Endothelial cell (in vitro differentiated cells): ENCODE measurements around the gene SLC6A12. TPM values are rescaled to one million over a fixed set of nuclear protein-coding genes. Genes with fewer than 3 reads are reported as not detected.

Source experiments
- DNase-seq: peaks from one replicate; pipeline ENCODE4 v3.0.0; 2021; ENCODE audit warnings: low spot score
- H3K27ac Mint-ChIP-seq: one replicate; pipeline ENCODE4 v1.8.0; 2021; ENCODE audit warnings: mixed read lengths, inconsistent platforms; ENCODE audit not compliant: unreplicated experiment
- H3K27me3 Mint-ChIP-seq: one replicate; pipeline ENCODE4 v1.8.0; 2021; ENCODE audit warnings: mild to moderate bottlenecking, moderate library complexity, mixed read lengths, inconsistent platforms; ENCODE audit not compliant: unreplicated experiment
- H3K36me3 Mint-ChIP-seq: one replicate; pipeline ENCODE4 v1.8.0; 2021; ENCODE audit warnings: mild to moderate bottlenecking, low read depth, mixed read lengths, inconsistent platforms; ENCODE audit not compliant: unreplicated experiment
- H3K4me1 Mint-ChIP-seq: one replicate; pipeline ENCODE4 v1.8.0; 2021; ENCODE audit warnings: mild to moderate bottlenecking, mixed read lengths, inconsistent platforms; ENCODE audit not compliant: unreplicated experiment
- H3K4me3 Mint-ChIP-seq: one replicate; pipeline ENCODE4 v1.8.0; 2021; ENCODE audit warnings: mild to moderate bottlenecking, mixed read lengths, inconsistent platforms; ENCODE audit not compliant: unreplicated experiment
- H3K9me3 Mint-ChIP-seq: one replicate; pipeline ENCODE4 v1.8.0; 2021; ENCODE audit warnings: mixed read lengths, inconsistent platforms; ENCODE audit not compliant: unreplicated experiment
- total RNA-seq: library from RNA; stranded (reverse); fragmentation: NEBNext Ultra II Directional; extraction: Animal tissue kit (Norgen Biotek cat#: 25700); gene quantifications from one replicate; pipeline ENCODE4 v1.2.1, GENCODE V29; 2021; ENCODE audit not compliant: unreplicated experiment
- TF ChIP-seq, protein P1 (sequence below): fragments of 200-600 bp; sonication (generic); IDR thresholded peaks from one replicate; pipeline ENCODE4 v1.5.0; 2021; ENCODE audit warnings: antibody characterized with exemption; ENCODE audit not compliant: unreplicated experiment

SLC6A12 gene
- total RNA-seq, 1 donor from 2014 or later, result 0.26 TPM

DNA sequence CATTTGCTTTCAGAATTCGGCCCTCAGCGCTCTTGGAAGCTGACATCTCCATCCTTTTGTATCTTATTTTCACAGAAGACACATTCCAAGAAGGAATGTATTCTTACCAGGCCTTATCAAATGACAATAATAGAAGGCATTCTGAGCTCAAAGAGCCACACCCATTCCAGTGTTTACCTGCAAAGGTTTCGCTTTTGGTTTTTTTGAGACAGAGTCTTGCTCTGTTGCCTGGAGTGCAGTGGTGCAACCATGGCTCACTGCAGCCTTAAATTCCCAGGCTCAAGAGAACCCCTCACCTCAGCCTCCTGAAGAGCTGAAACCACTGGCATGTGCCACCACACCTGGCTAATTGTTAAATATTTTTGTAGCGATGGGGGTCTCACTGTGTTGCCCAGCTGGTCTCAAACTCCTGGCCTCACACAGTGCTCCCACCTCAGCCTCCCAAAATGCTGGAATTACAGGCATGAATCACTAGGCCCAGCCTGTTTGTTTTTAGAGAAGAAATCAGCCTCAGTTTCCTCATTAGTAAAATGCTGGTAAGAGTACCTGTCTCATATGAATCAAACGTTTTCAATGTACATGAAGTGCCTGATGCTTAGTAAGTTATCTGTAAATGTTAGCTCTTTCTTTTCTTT lies 69.2 kb downstream of the SLC6A12 start:
- Mint-ChIP-seq H3K27ac (no peak overlapping the region), H3K27me3 (peaks cover 5% of the 10 kb centered on the region), H3K36me3 (no peaks in the 10 kb centered on the region), H3K4me3 (no peak overlapping the region), H3K9me3 (no peaks in the 10 kb centered on the region), H3K4me1 (peaks cover 29% of the 10 kb centered on the region)
- DNase-seq, result no peak
- TF ChIP-seq, protein P1, sequence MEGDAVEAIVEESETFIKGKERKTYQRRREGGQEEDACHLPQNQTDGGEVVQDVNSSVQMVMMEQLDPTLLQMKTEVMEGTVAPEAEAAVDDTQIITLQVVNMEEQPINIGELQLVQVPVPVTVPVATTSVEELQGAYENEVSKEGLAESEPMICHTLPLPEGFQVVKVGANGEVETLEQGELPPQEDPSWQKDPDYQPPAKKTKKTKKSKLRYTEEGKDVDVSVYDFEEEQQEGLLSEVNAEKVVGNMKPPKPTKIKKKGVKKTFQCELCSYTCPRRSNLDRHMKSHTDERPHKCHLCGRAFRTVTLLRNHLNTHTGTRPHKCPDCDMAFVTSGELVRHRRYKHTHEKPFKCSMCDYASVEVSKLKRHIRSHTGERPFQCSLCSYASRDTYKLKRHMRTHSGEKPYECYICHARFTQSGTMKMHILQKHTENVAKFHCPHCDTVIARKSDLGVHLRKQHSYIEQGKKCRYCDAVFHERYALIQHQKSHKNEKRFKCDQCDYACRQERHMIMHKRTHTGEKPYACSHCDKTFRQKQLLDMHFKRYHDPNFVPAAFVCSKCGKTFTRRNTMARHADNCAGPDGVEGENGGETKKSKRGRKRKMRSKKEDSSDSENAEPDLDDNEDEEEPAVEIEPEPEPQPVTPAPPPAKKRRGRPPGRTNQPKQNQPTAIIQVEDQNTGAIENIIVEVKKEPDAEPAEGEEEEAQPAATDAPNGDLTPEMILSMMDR, result no peak

DNA sequence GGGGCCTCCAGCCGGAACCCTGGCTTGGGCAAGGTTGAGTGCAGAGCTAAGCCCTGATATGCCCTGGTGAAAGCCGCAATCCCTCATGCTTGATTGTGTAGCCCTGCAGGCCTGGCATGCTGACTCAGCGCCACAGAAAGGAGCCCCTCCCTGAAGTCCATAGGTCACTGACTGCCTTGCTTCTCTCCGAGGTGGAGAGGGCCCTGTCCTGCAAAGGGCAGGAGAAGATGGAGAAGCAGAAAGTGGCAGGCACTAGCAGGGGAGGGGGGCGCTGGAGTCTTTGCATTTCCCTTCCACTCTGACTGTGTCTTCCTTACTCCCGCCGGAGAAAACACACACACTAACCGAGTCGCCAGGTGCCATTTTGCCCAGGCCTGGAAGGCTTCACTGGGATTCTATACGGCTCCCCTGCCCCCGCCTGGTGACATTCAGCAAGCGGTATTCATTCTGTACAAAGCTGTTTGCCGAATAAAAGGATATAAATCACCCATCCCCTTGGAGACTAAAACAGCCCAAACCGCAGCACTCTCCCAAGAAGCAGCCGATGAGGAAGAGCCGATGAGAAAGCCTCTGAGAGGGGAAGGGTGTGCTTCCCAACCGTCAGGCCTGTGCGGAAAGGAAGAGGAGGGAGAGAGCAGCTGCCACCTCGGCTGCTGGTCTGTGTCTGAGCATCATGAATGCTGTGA lies 69.8 kb downstream of the SLC6A12 start:
- Mint-ChIP-seq H3K9me3 (no peaks in the 10 kb centered on the region), H3K36me3 (no peaks in the 10 kb centered on the region), H3K4me3 (no peak overlapping the region), H3K27ac (no peak overlapping the region), H3K4me1 (peaks cover 35% of the 10 kb centered on the region), H3K27me3 (peaks cover 1% of the 10 kb centered on the region)
- TF ChIP-seq, protein P1, result no peak
- DNase-seq, result no peak

DNA sequence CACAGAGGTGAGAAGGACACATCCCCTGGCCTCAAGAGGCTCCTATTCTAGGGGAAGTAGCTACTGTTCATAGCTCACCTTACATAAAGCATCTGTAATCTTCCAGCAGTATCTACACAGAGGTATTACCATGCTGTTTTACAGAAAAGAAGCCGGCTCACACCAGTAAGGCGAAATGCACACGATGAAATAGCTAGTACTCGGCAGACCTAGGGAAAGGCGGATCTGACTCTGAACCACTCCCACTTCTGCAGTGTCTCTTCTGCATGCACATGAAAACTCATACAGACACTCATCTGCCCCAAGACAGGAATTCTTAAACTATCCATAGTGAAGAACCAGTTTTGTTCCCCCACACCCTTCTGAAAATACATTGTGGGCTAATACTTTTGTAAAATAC lies 73.8 kb downstream of the SLC6A12 start:
- peaks cover 4% of the 10 kb centered on the region for H3K27me3 Mint-ChIP-seq
- H3K4me1 Mint-ChIP-seq, result peaks cover 40% of the 10 kb centered on the region
- no peak overlapping the region for H3K27ac Mint-ChIP-seq
- peaks cover 3% of the 10 kb centered on the region for H3K36me3 Mint-ChIP-seq
- DNase-seq, result no peak
- H3K9me3 Mint-ChIP-seq, result no peaks in the 10 kb centered on the region
- TF ChIP-seq, protein P1, result no peak
- no peak overlapping the region for H3K4me3 Mint-ChIP-seq

Other genes with a start within 250 kb of the SLC6A12 start
- 13.2 TPM for gene IQSEC3, start 147.4 kb downstream of the SLC6A12 start, total RNA-seq
- gene SLC6A13, start 48.7 kb upstream of the SLC6A12 start, total RNA-seq, result 0.90 TPM
- 86.3 TPM for gene KDM5A, start 175.2 kb upstream of the SLC6A12 start, total RNA-seq
- gene CCDC77, start 187.5 kb upstream of the SLC6A12 start, total RNA-seq, result 13.3 TPM
- 4.2 TPM for gene B4GALNT3, start 245.8 kb upstream of the SLC6A12 start, total RNA-seq